GM15510 (cell line): Measurements from ENCODE around the gene MCRS1.

Source experiments
- POLR2A ChIP-seq: IDR thresholded peaks from 3 replicates; pipeline ENCODE4 v1.6.1; 2011; ENCODE audit warnings: borderline replicate concordance; ENCODE audit not compliant: insufficient read length; ENCODE audit errors: extremely low read depth

Gene MCRS1

GRCh38 chr12:49541911-49542505, 25.9 kb downstream of the MCRS1 start:
- no peak for TF ChIP-seq POLR2A

DNA sequence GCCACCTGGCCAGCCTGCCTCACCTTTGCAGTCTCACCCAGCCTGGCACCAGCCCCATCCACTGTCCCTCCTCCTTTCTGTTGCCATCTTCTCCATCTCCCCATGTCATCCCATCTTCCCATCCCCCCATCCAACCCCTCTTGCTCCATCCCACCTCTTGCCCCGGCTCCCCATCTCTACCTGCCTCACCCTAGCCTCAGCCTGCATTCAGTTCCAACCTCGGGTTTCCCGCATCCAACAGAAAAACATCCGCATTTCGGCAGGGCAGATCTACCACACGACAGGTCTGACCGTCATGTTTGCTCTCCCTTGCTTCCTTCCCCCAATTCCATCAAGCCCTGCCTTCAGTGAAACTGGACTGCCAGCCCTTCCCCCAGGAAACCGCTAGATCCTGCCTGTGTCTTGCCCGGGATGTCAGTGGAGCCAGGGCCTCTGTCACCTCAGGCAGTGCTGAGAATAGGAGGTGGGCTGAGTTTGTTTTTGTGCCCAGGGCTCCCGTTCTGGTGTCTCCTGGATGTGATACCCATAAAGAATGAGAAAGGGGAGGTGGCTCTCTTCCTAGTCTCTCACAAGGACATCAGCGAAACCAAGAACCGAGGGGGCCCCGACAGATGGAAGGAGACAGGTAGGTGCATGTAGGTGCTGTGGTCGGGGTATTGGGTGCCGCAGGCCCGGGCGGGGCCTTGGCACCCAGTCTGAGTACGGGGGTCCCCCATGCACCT, 26.6 kb downstream of the MCRS1 start:
- TF ChIP-seq POLR2A: no peak

DNA sequence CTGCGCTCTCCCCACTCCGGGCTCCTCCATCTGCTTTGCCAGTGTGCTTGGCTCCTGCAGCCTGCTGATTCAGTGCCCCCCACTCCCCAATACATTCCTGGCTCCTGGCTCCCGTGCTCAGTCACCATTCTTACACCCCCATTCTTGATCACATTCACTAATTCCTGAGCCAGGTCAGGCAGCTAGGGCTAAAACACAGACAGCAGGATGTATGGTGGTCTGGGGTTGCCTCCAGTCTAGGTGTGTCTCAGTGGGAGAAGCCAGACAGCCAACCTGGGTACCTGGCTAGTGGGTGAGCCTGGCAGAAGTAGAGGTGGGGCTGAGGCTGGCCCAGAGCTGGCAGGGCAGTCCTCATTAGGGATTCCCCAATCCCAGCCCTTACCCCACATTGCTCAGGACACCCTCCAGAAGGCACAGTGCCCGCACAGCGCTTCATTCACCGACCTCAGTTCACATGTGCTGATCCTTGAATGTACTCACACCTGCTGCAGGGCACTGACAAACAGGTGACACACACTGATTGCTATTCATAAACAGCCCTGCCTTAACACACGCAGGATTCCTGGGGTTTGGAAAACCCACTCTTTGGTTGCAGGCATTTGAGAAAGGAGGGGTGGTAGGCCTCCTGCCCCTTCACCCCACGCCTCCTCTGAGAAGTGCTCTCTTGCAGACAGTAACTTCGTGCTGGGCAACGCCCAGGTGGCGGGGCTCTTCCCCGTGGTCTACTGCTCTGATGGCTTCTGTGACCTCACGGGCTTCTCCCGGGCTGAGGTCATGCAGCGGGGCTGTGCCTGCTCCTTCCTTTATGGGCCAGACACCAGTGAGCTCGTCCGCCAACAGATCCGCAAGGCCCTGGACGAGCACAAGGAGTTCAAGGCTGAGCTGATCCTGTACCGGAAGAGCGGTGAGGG, 27.5 kb downstream of the MCRS1 start:
- TF ChIP-seq POLR2A: no peak

- TF ChIP-seq POLR2A: no peak
Measured at GRCh38 chr12:49539406-49540228, 28.3 kb downstream of the MCRS1 start.

DNA sequence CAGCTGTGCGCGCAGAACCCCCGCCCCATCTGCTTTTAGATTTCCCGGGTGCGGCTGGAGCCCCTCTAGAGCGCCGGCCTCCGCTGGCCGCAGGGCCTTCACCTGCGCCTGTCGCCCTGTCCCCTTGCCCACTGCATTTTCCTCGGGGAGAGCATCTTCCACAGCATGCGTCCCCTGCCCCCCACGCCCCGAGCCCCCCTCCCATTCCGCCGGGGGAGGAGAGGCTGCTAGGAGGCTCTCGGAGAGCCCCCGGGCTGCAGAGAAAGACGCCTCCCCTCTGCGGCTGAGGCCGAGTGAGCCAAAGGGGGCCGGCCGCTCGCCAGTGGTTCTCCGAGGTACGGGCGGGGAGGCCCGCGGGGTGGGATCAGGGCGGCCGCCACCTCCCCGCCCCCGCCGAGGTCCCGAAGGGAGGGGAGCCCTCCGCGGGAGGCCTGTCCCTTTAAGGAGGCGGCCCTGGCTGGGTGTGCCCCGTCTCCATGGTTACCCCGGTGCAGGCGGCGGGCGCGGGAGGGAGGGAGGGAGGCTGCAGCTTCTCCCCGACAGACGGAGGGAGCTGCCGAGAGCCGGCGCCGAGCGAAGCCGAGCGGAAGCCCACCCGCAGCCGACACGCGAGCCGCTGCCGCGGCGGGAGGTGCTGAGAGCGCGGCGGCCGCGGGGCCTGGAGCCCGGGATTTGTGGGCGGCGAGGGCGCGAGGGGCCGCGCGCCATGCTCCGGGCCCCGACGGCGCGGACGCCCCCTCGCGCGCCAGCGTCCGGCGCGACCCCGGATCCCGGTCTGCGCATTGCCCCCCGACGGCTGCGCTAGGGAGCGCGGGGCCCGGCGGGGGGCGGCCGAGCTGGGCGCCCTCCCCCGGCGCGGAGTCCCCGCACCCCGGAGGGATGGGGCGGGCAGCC, 29.2 kb downstream of the MCRS1 start, which contains the start of gene KCNH3:
Gene KCNH3, plus strand, starts transcription at position 521 of the 894 bp plus-strand sequence. CDS start 387 bp downstream, outside the sequence.
- TF ChIP-seq POLR2A: no peak

GRCh38 chr12:49537752-49538509, 30.0 kb downstream of the MCRS1 start:
- no peak for TF ChIP-seq POLR2A

GRCh38 chr12:49537231-49537751, 30.7 kb downstream of the MCRS1 start:
- no peak for TF ChIP-seq POLR2A

- no peak for TF ChIP-seq POLR2A
Measured at GRCh38 chr12:49536526-49537071, 31.3 kb downstream of the MCRS1 start.

DNA sequence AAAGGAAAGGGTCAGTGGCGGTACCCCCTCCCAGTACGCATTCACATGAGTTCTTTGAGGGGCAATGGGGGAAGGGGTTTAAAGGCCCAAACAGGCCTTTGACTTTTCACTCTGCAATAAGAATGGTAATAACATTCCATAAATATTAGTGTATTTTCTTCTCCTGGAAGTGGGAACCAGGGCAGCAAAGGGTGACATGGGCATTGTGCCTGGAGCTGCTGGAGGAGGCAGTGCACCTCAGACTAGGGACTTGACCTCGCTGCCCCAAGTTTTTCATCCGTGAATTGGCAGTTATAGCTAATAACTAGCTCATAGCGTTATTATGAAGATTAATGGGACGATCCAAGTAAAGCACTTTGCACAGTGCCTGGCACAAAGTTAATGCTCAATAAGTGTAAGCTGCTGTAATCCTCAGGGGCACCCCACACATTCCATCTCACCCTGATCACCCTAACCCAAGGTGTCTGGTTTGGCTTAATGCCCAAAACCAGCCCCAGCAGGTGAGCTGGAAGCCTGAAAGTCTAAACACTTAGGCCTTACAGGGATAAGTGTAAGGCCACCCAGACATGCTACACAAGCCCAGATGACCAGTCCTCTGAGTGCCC, 31.9 kb downstream of the MCRS1 start:
- no peak for TF ChIP-seq POLR2A

- no peak for TF ChIP-seq POLR2A
Measured at GRCh38 chr12:49534731-49535278, 33.1 kb downstream of the MCRS1 start.

DNA sequence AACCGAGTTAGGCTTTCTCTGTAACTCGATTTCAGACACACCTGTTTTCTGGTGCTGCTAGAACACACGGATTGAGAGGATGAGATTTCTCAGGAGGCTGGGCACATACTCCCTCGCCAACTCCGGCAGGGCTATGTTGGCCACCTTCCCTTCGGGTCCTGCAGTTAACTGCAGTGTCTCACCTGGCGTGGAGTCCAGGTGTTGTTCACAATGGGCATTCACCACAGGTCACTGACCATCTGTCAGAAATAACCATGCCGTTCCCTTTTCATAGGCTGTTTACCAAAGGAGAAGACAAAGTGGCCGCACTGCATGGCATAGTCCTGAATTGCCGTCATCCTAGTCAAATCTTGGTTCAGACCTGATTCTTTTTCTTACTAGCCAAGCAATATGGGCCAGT, 34.6 kb downstream of the MCRS1 start:
- TF ChIP-seq POLR2A: no peak

DNA sequence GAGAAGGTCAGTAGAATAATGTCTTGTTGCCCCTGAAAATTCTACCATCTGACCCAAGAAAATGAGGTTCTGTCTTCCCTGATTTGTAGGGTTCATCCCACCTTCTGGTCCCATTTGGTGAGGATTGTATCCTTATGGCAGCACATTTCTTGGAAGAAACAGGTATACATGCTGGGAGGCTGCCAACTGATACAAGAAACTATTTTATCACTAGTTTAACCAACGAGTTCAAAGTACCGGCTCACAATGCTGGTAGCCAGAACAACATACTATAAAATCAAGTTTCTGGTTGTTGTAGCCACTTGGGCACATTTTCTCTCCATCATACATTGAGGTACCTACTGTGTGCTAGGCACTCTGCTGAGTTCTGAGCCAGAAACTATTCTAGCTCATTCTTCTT, 36.2 kb downstream of the MCRS1 start:
- no peak for TF ChIP-seq POLR2A
